Embryonic facial prominence (tissue), 1 donor: ENCODE results near the gene SLC16A6.
"Not testable (repeated sequence)": the region's sequence is repeated elsewhere in the genome, so short reads cannot be mapped to it uniquely, and the experiment has no call there.

Experiments used
- DNase-seq: peaks from one replicate; pipeline ENCODE4 v3.0.0-alpha.2; 2016; ENCODE audit errors: extremely low spot score

Gene SLC16A6

DNA sequence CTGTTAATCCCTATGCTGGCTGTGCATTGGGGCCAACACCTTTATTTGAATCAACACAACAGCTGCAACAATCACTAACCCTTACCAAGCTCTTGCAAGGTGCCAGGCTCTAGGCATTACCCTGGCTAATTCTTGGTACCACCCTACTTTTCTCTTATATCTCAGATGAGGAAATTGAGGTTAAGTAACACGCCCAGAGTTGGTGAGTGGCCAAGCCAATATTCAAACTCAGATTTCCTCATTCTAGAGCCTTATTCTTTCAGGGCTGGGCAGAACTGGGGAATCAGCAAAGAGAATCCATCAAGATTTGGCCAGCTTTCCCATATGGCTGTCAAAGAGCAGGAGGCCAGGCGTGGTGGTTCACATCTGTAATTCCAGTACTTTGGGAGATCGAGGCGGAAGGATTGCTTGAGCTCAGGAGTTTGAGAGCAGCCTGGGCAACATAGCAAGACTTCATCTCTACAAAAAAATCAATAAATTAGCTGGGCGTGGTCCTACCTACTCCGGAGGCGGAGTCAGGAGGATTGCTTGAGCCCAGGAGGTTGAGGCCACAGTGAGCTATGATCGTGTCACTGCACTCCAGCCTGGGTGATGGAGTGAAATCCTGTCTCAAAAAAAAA is 24.1 kb upstream of the SLC16A6 start:
- DNase-seq: no peak

DNA sequence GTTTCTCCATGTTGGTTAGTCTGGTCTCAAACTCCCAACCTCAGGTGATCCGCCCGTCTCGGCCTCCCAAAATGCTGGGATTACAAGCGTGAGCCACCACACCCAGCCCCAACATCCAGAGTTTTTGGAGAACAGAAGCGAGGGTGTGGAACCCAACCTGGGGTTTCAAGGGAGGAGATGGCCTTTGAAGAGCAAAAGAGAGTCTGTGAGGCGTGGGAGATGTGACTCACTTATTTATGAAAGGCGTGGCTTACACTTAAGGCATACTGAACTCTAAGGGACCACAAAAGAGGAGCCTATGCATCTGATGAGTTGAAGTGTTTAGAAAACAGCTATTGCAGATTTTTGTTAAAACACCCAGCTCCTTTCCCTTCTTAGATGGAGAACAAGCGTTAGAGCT is 19.2 kb upstream of the SLC16A6 start:
- no peak for DNase-seq

- not testable (repeated sequence) for DNase-seq
Measured at GRCh38 chr17:68309066-68309670, 18.2 kb upstream of the SLC16A6 start.

DNA sequence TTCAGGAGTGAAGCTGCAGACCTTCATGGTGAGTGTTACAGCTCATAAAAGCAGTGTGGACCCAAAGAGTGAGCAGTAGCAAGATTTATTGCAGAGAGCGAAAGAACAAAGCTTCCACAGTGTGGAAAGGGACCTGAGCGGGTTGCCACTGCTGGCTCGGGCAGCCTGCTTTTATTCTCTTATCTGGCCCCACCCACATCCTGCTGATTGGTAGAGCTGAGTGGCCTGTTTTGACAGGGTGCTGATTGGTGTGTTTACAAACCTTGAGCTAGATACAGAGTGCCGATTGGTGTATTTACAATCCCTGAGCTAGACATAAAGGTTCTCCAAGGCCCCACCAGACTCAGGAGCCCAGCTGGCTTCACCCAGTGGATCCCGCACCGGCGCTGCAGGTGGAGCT is 17.6 kb upstream of the SLC16A6 start:
- not testable (repeated sequence) for DNase-seq

DNA sequence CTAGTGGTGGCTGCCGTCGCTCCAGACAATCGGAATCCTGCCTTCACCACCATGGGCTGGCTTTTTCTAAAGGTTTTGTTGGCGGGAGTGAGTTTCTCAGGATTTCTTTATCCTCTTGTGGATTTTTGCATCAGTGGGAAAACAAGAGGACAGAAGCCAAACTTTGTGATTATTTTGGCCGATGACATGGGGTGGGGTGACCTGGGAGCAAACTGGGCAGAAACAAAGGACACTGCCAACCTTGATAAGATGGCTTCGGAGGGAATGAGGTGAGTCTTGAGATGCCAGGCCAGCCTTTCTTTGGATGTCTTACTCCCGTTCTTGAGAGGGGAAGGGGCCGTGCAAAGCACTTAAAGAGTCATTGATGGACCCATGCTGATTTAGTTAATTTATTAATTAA is 16.5 kb upstream of the SLC16A6 start:
- no peak for DNase-seq

DNA sequence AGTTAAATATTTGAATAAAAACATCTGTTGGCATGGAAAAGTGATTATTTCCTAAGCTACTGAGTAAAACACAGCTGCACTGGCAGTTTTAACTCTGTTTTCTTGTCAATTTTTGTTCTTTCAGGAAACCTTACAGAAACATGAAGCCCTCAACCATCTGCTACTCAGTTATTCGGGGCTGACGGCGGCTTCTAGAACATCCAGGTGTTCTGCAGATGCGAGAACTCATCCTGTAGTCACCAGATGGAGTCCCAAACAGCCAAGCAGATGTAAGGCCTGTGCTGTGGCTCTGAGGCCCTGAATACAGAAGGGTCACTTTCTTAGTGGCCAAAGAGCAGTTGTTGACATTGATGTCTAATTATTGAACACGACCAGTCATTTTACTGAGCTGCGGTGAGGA is 15.9 kb upstream of the SLC16A6 start:
- no peak for DNase-seq

DNA sequence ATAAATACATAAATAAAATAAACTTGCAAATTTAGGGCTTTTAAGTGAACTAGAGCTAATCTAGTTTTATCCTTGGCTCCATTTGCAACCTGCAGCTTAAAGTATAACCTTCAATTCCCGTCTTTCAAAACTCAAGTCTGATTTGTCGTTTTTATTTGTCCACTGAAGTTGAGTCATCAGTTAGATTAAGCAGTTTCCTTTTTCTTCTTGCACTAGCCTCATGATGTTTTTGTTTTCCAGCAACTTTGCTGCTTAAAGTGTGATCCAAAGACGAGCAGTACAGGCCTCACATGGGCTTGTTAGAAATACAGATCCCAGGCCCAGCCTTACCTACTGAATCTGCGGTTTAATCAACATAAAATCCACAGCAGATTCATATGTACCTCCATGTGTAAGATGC is 14.2 kb upstream of the SLC16A6 start:
- no peak for DNase-seq

DNA sequence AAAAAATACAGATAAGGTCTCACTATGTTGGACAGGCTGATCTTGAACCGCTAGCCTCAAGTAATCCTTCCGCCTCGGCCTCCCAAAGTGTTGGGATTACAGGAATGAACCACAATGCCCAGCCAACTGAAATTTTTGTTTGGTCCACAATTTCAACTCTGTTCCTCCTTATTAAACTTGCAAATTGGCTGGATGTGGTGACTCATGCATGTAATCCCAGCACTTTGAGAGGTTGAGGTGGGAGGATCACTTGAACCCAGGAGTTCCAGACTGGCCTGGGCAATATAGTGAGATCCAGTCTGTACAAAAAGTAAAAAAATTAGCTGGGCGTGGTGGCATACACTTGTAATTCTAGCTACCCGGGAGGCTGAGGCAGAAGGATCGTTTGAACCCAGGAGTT is 13.8 kb upstream of the SLC16A6 start:
- DNase-seq: no peak

DNA sequence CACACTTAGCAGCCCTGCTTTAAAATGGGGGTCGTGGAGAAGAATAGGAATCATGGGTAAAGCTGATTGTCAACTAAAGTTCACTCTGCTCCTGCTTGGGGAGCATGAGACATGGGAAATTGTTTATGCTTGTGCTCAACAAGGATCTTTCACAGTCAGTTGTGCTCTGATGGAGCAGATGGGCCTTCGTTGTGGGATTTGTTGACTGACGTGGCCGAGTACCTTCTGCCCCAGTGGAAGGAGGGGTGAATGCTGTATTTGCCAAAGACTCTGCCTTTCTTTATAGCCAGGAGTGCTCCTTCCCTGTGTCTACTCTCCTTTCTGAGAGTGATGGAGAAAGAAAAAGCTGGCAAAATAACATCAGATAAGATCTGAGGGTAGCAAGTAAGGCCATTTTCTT is 11.7 kb upstream of the SLC16A6 start:
- DNase-seq: no peak

DNA sequence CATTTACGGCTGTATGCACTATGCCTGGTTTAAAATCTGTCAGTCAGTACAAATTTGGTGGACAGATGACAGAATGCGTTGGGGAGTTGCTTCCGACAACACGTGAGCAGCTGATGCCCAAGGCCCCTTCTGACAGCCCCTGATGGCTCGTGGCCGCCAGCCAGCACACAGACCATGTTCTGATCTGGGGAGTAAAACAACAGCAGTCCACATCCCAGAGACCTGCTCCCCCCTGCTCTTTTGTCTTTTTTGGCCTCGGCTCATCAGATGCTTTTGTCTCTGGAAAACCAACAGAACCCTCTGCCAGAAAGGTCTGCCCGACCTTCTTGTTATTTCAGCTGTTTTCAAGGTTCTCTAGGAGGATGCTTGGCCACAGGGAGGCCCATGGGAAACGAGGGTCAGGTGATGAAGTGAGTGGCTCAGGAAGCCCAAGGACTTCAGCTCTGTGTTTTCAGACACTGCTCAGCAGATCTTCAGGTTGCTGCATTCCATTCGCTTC is 11.2 kb upstream of the SLC16A6 start:
- DNase-seq: no peak

- no peak for DNase-seq
Measured at GRCh38 chr17:68301438-68301959, 10.6 kb upstream of the SLC16A6 start.

DNA sequence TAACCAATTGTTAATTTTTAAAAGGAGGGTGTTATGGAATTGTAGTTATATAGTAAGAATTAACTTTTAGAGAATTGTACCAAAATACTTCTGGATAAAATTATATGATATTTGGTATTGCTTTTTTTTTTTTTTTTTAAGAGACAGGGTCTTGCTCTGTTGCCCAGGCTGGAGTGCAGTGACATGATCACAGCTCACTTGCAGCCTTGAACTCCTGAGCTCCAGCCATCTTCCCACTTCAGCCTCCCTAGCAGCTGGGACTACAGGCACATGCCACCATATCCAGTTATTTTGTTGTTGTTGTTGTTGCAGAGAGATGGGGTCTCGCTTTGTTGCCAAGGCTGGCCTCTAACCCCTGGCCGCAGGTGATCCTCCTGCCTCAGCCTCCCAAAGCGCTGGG is 8.9 kb upstream of the SLC16A6 start:
- DNase-seq: no peak

GRCh38 chr17:68298601-68299000 is 7.7 kb upstream of the SLC16A6 start:
- no peak for DNase-seq

GRCh38 chr17:68297195-68297594 is 6.3 kb upstream of the SLC16A6 start:
- DNase-seq: no peak

DNA sequence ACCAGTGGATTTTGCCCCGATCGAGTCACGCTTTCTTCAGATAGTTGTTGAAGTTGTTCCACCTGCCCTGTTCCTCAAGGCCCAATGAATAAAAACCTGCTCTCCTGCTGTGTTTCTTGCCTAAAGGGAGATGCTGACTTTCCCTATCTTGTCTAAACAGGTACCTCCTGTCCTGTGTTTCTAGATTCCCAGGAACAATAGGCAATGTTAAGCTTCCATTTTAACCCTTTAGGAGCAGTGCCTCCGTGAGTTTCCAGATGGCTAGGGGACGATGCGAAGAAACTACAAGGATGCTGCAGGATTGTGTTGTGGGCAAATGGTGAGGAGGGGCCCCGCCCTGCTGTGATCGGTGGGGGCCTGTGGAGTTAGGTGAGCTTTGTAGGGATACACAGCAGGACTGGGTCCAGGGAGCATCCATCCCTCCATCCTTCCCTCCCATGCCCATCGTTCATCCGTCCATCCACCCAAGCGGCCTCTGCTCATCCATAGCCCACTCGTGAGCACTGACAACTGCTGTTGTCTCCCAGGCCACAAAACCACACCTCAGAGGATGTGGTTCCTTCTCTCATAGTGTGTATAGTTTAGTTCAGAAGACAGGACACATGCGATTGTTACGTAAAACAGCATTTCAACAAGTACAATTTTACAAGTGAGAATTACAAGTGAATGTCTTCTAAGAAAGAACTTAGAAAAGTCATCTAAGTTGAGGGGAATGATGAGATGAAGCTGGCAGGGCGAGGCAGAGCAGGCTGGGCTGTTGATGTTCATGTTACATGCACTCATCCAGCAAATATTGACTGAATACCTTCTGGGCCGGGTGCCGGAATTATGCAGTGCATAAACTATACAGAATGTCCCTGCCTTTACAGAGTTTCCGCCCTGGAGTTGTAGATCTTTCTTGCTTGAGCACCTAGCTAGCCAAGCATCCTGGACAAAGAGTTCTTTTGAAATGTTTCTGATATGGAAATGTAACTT is 5.6 kb upstream of the SLC16A6 start:
- no peak for DNase-seq

- no peak for DNase-seq
Measured at GRCh38 chr17:68295086-68295485, 4.2 kb upstream of the SLC16A6 start.

DNA sequence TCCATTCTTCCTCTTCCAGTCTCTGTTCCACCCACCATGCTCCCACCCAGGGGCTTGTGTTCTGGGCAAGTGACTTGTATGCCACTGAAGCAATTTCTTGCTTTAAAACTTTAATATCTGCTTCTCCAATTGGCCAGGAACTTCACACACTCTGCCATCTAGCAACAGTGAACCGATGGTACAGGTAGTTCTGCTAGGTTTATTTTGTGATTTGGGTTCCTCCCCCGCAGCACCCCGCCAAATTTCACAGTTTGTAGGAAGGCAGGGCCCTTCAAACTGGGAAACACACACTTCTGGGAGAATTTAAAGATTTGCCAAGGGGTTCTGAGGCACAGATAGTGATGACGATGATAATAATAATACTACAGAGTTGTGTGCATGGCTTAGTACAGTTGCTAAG is 3.7 kb upstream of the SLC16A6 start:
- no peak for DNase-seq

DNA sequence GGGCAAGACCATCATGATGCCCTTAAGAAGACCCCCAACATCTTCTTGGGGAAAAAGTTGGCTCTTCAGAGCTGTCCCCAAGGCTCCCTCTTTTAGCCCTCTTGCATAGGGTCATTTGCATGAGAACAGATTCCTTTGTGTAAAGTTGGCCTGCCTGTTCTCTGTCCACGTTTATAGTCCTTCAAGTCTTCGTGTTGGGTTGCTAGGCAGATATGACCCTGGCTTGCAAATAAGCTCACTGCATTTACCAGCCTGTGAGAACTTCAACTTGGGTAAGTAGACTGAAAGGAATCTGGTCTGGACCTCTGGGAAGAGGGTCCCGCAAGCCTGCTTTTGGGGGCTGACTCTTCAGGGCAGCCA is 3.2 kb upstream of the SLC16A6 start:
- DNase-seq: no peak

- no peak for DNase-seq
Measured at GRCh38 chr17:68293490-68294195, 2.7 kb upstream of the SLC16A6 start.

DNA sequence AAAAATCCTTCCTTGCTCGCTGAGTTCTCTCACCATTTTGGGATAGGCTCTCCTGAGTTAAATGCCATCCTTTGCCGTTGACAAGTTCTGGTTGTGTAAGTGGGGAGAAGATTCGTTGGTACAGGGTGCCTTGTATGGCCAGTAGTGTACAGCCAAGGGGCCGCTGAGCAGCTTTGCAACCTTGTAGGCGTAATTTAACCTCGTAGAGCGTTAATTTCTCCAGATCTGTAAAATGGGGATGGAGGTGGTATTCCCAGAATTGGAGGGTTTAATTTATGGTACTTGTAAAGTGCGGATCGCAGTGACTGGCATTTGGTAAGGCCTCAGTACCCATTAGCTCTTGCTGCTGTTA is 1.7 kb upstream of the SLC16A6 start:
- no peak for DNase-seq

DNA sequence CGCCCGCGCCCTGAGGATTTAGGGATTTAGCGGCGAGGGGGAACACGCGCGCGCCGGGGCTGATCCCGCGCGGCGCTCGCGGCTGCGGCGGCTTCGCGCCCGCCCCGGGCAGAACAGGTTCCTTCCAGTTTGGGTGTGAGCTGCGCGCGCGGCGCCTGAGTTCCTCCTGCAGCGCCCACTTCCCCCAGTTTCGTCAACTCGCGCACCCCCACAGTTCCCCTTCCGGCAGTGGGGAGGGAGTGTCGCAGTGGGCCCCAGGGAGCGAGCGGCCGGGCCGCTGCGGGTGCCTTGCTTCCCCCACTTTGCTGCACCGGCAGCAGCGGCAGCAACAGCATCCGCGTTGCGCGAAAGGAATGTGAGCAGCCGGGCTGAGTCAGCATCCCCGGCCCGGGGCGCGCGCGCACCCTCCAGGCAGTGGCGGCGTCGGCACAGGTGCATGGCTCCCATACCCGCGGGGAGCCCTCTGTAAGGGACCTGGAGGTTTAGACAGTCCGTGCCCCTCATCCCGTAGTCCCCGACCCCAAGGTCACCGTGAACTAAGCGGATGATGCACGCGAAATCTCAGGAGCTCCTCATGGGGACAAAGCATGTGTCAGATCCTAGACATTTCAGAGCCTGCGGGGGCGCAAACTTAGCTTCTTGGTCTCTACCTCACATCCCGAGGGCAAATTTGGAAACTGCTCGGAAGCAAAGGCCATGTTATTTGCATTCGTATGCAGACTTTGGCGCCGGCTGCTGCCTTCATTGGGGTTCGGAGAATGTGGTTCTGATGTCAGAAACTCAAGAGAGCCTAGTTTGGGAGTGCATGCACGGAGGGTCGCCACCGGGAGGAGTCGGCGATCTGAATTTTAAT is 1.1 kb upstream of the SLC16A6 start:
- DNase-seq: no peak
